Loucy (cell line): Measurements from ENCODE around the gene MAN2A1.

ENCODE experiments used
- H2AFZ ChIP-seq: fragments of 200-600 bp; sonication (generic); 2 replicates; pipeline ENCODE4 v1.6.0; 2016; ENCODE audit warnings: antibody characterized with exemption, mild to moderate bottlenecking, low read length, moderate library complexity
- H3F3A ChIP-seq: fragments of 200-600 bp; 2 replicates; pipeline ENCODE4 v1.6.0; 2016; ENCODE audit warnings: antibody characterized with exemption, low read depth, mild to moderate bottlenecking
- H3K27me3 ChIP-seq: fragments of 200-600 bp; sonication (generic); 2 replicates; pipeline ENCODE4 v1.6.1; 2014; ENCODE audit warnings: low read length, mild to moderate bottlenecking; ENCODE audit not compliant: insufficient read depth, poor library complexity, severe bottlenecking
- H3K36me3 ChIP-seq: fragments of 200-600 bp; sonication (generic); 2 replicates; pipeline ENCODE4 v1.6.1; 2016; ENCODE audit warnings: low read length; ENCODE audit not compliant: insufficient read depth
- H3K4me1 ChIP-seq: fragments of 200-600 bp; sonication (generic); 2 replicates; pipeline ENCODE4 v1.5.1; 2014; ENCODE audit warnings: low read length, mild to moderate bottlenecking; ENCODE audit not compliant: insufficient read depth, poor library complexity, severe bottlenecking
- H3K4me2 ChIP-seq: fragments of 200-600 bp; sonication (generic); 2 replicates; pipeline ENCODE4 v1.6.0; 2014; ENCODE audit warnings: antibody characterized with exemption, low read length, low read depth, mild to moderate bottlenecking; ENCODE audit not compliant: poor library complexity, severe bottlenecking
- H3K4me3 ChIP-seq: fragments of 200-600 bp; sonication (generic); 2 replicates; pipeline ENCODE4 v1.5.1; 2014; ENCODE audit warnings: low read length, mild to moderate bottlenecking, mixed read lengths; ENCODE audit not compliant: poor library complexity, severe bottlenecking
- H3K79me2 ChIP-seq: fragments of 200-600 bp; sonication (generic); 2 replicates; pipeline ENCODE4 v1.6.1; 2014; ENCODE audit warnings: low read length; ENCODE audit not compliant: insufficient read depth
- H3K9ac ChIP-seq: fragments of 200-600 bp; sonication (generic); 2 replicates; pipeline ENCODE4 v1.6.0; 2014; ENCODE audit warnings: mild to moderate bottlenecking, low read depth, low read length, moderate library complexity; ENCODE audit not compliant: poor library complexity, severe bottlenecking
- H3K9me2 ChIP-seq: fragments of 200-600 bp; sonication (generic); replicated peaks from 2 replicates; pipeline ENCODE4 v1.6.1; 2016; ENCODE audit warnings: low read depth, low read length, mixed read lengths
- H3K9me3 ChIP-seq: fragments of 200-600 bp; sonication (generic); 2 replicates; pipeline ENCODE4 v1.6.1; 2014; ENCODE audit warnings: mild to moderate bottlenecking, antibody characterized with exemption, low read length, low read depth; ENCODE audit not compliant: insufficient read depth
- H4K20me1 ChIP-seq: fragments of 200-600 bp; sonication (generic); 2 replicates; pipeline ENCODE4 v1.6.0; 2014; ENCODE audit warnings: antibody characterized with exemption, low read length, mild to moderate bottlenecking; ENCODE audit not compliant: insufficient read depth, poor library complexity, severe bottlenecking
- EZH2phosphoT487 ChIP-seq: fragments of 200-600 bp; IDR thresholded peaks from 2 replicates; pipeline ENCODE4 v1.6.1; 2018; ENCODE audit warnings: antibody characterized with exemption, mild to moderate bottlenecking, moderate library complexity, borderline replicate concordance
- TF ChIP-seq, protein P1 (sequence below): fragments of 200-600 bp; sonication (generic); conservative IDR thresholded peaks from 2 replicates; pipeline ENCODE4 v1.5.1; 2014; ENCODE audit warnings: mild to moderate bottlenecking, antibody characterized with exemption, low read length

Gene MAN2A1

DNA sequence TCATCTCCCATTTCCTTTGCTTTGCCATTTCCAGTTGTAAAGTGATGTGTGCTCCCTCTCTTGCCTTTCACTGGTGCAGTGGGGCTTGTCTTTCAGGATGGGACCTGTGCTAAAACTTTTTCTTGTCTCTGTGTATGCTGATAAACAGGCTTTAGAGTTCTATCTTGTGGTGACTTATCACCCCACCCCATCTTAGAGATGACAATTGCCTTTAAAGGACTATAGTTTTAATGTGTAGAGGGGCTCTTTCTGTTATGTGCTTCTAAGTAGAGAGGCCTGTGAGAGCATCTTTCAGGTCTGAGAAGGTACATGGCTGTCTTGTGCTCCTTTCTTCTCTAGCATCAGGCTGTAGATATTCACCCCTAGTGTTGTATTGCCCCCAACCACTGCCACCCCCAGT is 21.9 kb downstream of the MAN2A1 start:
- H3K27me3 ChIP-seq, result no peaks in the 10 kb centered on the region
- peaks cover 10% of the 10 kb centered on the region for H4K20me1 ChIP-seq
- no peak for TF ChIP-seq EZH2phosphoT487
- TF ChIP-seq, protein P1, sequence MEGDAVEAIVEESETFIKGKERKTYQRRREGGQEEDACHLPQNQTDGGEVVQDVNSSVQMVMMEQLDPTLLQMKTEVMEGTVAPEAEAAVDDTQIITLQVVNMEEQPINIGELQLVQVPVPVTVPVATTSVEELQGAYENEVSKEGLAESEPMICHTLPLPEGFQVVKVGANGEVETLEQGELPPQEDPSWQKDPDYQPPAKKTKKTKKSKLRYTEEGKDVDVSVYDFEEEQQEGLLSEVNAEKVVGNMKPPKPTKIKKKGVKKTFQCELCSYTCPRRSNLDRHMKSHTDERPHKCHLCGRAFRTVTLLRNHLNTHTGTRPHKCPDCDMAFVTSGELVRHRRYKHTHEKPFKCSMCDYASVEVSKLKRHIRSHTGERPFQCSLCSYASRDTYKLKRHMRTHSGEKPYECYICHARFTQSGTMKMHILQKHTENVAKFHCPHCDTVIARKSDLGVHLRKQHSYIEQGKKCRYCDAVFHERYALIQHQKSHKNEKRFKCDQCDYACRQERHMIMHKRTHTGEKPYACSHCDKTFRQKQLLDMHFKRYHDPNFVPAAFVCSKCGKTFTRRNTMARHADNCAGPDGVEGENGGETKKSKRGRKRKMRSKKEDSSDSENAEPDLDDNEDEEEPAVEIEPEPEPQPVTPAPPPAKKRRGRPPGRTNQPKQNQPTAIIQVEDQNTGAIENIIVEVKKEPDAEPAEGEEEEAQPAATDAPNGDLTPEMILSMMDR, result no peak
- H3K9me3 ChIP-seq, result no peaks in the 10 kb centered on the region
- no peaks in the 10 kb centered on the region for H3F3A ChIP-seq
- H3K4me2 ChIP-seq, result peak overlapping the region; percentile 20
- peaks cover 7% of the 10 kb centered on the region; the same call in 1 of the 2 replicates for H3K36me3 ChIP-seq
- H3K9me2 ChIP-seq, result no peaks in the 10 kb centered on the region
- H3K9ac ChIP-seq, result no peak overlapping the region
- H3K4me1 ChIP-seq, result peaks cover 8% of the 10 kb centered on the region
- no peak overlapping the region for H2AFZ ChIP-seq
- H3K4me3 ChIP-seq, result no peak overlapping the region
- H3K79me2 ChIP-seq, result peaks cover 55% of the 10 kb centered on the region

DNA sequence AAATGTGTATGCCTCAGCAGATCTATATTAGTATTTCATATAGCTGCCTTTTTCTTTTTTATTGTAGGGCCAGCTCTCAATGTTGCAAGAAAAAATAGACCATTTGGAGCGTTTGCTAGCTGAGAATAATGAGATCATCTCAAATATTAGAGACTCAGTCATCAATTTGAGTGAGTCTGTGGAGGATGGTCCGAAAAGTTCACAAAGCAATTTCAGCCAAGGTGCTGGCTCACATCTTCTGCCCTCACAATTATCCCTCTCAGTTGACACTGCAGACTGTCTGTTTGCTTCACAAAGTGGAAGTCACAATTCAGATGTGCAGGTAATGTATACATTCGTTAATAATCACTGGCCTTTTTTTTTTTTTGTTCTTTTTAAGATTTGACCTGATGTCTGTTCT is 23.7 kb downstream of the MAN2A1 start:
- Histone ChIP-seq H3K4me2 (no peak overlapping the region), H3K79me2 (peaks cover 37% of the 10 kb centered on the region; the same call in 1 of the 2 replicates), H3K36me3 (peaks cover 21% of the 10 kb centered on the region; the same call in 1 of the 2 replicates)

DNA sequence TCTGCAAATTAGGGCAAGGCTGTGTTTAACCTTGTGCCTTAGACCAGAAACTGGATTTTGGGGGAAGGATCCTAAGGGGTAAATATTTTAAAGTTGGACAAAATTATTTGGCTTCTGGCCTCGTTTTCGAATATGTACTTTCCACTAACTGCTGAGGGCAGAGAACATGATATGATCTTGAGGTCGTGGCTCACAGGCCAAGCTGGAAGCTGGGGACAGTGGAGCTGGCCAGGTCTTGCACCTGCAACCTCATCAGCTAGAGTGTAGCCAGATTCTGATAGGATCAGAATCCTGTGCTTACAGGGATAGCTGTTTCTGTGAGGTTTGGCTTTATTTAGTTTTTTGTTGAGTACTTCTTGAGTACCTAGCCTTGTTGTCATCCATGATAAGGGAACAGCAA is 24.9 kb downstream of the MAN2A1 start:
- Histone ChIP-seq H3K4me2 (no peak overlapping the region), H3K36me3 (peaks cover 24% of the 10 kb centered on the region)
- no peak for TF ChIP-seq EZH2phosphoT487
- TF ChIP-seq, protein P1, result no peak

More for the DNA sequence above, 23.7 kb downstream of the MAN2A1 start:
- H3K9me3 ChIP-seq, result no peaks in the 10 kb centered on the region
- H3F3A ChIP-seq, result no peaks in the 10 kb centered on the region
- no peaks in the 10 kb centered on the region for H3K27me3 ChIP-seq
- no peak overlapping the region for H3K9ac ChIP-seq
- H4K20me1 ChIP-seq, result peaks cover 10% of the 10 kb centered on the region
- H3K4me1 ChIP-seq, result peaks cover 8% of the 10 kb centered on the region
- H2AFZ ChIP-seq, result no peak overlapping the region
- no peak overlapping the region for H3K4me3 ChIP-seq
- no peaks in the 10 kb centered on the region for H3K9me2 ChIP-seq
- TF ChIP-seq EZH2phosphoT487, result no peak
- TF ChIP-seq, protein P1, result no peak

More for the DNA sequence above, 24.9 kb downstream of the MAN2A1 start:
- no peaks in the 10 kb centered on the region for H3K9me2 ChIP-seq
- peaks cover 10% of the 10 kb centered on the region for H4K20me1 ChIP-seq
- H3K9ac ChIP-seq, result no peak overlapping the region
- H3K27me3 ChIP-seq, result no peaks in the 10 kb centered on the region
- no peaks in the 10 kb centered on the region for H3F3A ChIP-seq
- peaks cover 8% of the 10 kb centered on the region for H3K4me1 ChIP-seq
- H3K9me3 ChIP-seq, result no peaks in the 10 kb centered on the region
- H3K79me2 ChIP-seq, result peaks cover 28% of the 10 kb centered on the region; the same call in 1 of the 2 replicates
- H2AFZ ChIP-seq, result no peak overlapping the region
- no peak overlapping the region for H3K4me3 ChIP-seq
